Choroid plexus epithelial cell (primary cell): ENCODE results near the gene MRPL28.
A peak's percentile ranks its signal among the peaks of the same experiment; 100 is the strongest.

Source experiments
- DNase-seq: peaks from one replicate; pipeline ENCODE4 v3.0.0-alpha.2; 2010; ENCODE audit warnings: low read depth
- H3K4me3 ChIP-seq: 2 replicates; pipeline ENCODE4 v1.5.1; 2011; ENCODE audit warnings: low read depth, mild to moderate bottlenecking, control low read depth, low read length, moderate library complexity
- CTCF ChIP-seq: conservative IDR thresholded peaks from 2 replicates; pipeline ENCODE4 v1.5.1; 2011; ENCODE audit warnings: low read depth, mild to moderate bottlenecking, control low read depth, inconsistent platforms, low read length, moderate library complexity

MRPL28 gene

DNA sequence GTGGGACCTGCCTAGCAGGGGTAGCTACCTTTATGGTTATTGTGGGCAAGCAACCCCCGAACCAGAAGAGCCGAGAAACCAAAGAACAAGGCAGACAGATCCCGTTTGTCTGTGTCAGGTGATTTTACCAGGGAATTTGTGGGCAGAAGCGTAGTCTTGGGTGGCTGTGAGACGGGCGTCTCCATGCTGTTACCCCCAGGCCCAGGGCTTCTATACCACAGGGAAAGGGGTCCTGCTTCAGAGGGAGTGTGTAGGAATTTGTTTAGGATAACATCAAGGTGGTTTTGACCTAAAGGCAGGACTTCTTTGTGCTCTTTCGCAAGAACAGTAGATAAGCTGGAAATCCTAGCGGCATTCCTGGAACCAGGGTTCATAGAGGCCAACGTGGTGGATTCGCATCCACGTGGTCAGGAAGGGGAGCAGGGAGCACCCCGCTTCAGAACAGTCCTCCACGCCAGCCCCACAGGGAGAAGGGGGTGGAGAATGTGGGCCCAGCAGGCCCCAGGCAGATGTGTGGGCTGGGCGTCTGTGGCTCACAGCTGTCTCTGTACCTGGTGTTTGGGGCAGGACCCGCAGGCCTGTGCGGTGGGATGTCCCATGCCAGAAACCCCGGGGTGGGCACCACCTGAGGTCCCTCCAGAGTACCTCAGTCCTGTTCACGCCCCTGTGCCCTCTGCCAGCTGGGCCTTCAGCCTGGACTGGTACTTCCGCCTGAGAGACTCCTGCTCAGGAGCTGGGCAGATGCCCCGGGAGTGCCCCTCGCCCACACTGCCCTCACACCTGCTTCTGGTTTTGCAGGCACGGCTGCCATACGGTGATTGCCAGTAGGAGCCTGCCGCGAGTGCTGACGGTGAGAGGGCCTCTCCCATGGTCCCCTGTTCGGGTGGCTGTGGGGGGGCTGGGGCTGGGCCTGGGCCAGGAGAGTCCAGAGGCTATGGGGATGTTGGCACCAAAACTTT is 35.5 kb upstream of the MRPL28 start:
- no peak for DNase-seq
- no peak overlapping the region for H3K4me3 ChIP-seq
- TF ChIP-seq CTCF = no peak

- DNase-seq = no peak
- TF ChIP-seq CTCF = no peak
- H3K4me3 ChIP-seq = no peak overlapping the region
Observed at GRCh38 chr16:404971-405486, 34.7 kb upstream of the MRPL28 start.

DNA sequence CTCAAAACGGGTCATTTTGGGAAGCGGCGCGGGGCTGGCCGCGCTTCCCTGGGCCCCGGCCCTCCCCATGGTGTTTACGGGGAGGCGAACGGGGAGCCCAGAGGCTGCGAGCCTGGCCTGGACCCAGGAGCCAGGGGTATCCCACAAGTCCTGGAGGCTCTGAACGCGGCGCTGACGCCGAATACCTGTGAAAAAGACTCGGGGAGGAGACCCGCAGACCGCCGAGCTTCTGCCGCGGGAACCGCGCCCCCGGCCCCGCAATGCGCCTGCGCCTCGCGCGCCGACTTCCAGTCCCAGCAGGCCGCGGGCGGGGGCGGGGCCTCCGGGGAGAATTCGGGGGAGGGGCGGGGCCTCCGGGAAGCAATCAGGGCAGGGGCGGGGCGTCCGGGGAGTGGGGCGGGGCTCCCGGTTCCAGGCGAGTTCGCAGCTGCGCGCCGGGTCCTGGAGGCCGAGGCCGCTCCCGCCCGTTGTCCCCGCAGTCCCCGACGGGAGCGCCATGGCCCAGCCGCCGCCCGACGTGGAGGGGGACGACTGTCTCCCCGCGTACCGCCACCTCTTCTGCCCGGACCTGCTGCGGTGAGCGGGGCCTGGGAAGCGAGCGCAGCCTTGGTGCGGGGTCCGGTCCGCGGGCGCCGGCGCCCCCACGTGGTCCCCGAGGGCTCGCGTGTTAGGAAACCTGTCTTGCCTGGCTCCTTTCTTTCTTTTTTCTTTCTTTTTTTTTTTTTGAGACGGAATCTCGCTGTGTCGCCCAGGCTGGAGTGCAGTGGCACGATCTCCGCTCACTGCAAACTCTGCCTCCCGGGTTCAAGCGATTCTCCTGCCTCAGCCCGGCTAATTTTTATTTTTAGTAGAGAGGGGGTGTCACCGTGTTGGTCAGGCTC is 31.4 kb upstream of the MRPL28 start, which contains the start of gene DECR2:
TSS of gene DECR2 (plus strand) at position 418 of the 881 bp plus-strand sequence. CDS start at position 497, 79 bp downstream.
- peak within 1 kb of the TSS; percentile 88 for H3K4me3 ChIP-seq
- DNase-seq = peak; percentile 92
- TF ChIP-seq CTCF = peak; percentile 37

- DNase-seq = no peak
- H3K4me3 ChIP-seq = peak overlapping the region; percentile 88
- no peak for TF ChIP-seq CTCF
Observed at GRCh38 chr16:400061-400591, 29.8 kb upstream of the MRPL28 start.

DNA sequence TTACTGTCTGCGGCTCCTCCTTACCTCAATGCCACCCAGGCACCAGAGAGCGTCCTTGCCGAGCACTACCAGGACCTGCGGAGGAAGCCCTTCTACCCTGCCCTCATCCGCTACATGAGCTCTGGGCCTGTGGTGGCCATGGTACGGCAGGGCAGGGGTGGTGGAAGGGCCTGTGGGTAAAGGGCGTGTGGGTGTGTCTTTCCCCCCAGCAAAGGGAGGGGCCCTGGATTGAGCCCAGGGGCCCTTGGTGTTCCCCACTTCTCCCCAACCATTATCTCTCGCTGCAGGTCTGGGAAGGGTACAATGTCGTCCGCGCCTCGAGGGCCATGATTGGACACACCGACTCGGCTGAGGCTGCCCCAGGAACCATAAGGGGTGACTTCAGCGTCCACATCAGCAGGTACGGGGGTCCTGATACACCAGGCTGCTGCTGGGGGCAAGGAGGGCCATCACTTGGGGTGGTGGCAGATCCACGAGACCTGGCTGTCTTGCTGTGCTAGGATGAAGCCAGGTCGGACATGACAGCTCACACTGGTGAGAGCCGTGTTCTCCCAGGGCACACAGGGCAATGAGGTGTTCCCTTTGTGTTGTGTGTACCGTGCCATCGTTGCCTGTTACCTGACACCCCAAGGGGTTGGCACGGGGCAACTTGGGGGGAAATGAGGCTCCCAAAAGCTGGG is 29.1 kb upstream of the MRPL28 start:
- no peak for TF ChIP-seq CTCF
- H3K4me3 ChIP-seq = no peak overlapping the region
- DNase-seq = no peak
